NCI-H82 (cell line): ENCODE data around the gene JSRP1.

ENCODE experiments used
- DNase-seq: peaks from one replicate; lab custom pipeline; 2025; lab: John Stamatoyannopoulos, UW

Gene JSRP1

DNA sequence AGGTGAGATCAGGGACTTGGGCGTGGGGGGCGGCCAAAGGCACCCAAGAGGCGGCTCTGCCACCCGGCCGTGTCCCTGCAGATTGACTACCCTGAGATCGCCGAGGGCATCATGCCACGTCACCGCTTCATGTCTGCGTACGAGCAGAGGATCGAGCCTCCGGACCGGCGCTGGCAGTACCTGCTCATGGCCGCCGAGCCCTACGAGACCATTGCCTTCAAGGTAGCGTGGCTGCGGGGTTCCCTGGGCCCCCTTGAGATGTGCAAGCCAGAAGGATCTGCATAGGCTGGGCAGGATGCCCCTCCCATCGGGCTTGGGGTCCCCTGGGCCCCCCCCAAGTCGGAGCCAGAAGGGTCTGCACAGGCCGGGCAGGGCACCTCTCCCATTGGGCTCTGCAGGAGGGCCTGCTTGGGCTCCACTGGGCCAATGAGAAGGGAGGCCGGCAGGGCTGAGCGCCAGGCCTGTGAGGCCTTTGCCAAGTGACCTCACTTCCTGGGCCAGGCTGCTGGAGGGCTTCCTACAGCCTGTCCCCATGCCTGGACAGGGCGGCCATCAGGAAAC lies 9.3 kb downstream of the JSRP1 start:
- DNase-seq, result no peak

DNA sequence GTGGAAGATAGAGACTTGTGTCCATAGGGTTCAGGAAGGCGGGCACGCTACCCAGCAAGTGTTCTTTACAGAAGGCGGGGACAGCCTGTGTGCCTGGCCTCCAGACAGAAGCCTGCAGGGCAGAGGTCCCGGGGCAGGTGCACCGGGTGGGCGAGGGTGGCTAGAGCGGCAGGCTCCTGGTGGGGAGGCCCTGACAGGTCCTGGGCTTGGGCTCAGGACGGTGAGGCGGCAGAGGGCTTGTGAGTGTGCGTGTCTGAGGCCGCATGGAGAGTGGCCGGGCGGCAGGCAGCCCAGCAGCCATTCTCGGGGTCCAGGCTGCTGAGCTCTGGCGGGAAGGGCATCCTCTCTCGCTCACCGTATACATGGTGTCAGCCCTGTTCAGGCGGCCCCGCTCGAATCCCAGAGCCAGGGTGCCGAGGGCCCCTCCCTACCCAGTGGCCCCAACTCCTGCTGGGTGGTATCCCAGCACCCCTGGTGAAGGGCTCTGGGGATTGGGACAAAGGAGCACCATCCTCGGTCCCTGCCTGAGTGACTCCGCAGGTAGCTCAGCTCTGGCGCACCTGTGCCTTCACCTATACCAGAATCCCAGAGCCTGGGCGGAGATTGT lies 10.1 kb downstream of the JSRP1 start:
- no peak for DNase-seq

DNA sequence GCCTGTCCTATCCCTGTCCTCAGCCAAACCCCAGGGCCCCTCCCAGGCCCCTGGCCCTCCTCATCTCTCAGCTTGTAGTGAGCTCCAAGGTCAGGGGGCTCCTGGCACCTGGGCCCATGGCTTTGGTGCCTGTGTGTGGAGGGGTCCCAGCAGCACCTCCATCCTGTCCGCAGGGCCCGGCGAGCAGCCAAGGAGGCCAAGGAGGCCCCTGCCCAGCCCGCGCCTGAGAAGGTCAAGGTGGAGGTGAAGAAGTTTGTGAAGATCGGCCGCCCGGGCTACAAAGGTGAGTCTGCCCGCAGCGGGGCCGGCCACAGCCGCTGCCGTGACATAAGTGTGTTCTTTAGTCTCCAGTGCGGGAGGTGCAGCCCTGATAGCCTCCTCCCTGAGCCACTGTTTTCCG lies 10.9 kb downstream of the JSRP1 start:
- no peak for DNase-seq

DNA sequence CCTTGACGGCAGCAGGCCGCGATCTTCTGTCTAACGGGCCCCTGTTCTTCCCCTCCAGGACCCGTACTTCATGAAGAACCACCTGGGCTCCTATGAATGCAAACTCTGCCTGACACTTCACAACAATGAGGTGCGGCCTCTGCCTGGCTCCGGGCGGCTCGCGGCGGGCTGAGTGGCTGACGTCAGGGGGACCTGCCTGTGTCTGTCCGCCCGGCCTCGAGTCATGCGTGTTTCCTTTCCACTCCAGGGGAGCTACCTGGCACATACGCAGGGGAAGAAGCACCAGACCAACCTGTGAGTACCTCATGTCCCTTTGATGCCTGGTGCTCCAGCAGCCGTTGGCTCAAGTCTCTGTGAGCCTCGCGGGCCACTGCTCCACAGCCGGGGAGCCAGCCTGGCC lies 11.7 kb downstream of the JSRP1 start:
- DNase-seq, result no peak

DNA sequence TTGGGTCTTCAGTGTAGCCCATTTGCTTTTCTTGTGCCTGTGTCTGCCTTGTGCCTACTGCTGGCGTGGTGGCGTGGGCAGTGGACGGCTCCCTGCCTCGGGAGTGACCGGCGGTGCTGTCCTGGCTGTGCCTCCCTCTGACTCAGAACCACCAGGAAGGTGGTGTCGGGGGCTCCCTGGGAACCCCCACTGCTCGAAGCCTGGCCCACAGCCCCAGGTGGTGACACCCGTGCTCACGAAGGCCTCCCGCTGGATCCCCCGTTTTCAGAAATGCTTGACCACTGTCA lies 12.1 kb downstream of the JSRP1 start:
- no peak for DNase-seq

DNA sequence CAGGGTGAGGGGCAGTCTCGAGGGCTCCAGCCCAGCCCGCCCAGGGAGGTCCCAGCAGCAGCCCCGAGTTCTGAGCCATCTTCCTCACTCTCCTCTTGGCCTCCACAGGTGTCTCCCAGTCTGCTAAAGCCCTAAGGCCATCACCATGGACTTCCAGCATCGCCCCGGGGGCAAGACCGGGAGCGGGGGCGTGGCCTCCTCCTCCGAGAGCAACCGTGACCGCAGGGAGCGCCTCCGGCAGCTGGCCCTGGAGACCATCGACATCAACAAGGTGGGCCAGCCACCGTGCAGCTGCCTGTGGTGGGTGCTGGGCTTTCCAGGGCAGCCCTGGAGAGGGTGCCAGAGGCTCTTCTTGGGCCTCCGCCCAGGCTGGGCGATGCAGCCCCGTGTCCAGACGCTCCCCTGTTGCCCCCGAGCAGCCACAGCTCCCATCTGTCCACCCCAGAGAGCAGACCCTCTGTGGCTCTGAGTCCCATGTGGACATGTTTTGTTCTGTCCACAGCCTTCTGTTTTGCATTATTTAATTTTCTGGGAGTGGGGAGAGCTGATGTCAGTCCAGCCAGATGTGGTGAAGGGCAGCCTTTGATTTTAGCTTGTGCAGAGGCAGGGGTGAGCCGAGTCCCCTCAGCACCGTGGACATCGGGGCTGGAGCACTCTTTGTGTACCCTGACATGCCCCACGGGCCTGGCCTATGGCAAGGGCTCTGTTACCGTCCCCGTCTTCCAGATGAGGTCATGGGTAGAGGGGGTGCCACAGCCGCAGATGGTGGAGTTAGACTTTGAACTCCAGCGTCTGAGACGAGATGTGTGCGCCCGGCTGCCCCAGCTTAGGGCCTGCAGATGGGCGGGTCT lies 12.7 kb downstream of the JSRP1 start:
- no peak for DNase-seq

DNA sequence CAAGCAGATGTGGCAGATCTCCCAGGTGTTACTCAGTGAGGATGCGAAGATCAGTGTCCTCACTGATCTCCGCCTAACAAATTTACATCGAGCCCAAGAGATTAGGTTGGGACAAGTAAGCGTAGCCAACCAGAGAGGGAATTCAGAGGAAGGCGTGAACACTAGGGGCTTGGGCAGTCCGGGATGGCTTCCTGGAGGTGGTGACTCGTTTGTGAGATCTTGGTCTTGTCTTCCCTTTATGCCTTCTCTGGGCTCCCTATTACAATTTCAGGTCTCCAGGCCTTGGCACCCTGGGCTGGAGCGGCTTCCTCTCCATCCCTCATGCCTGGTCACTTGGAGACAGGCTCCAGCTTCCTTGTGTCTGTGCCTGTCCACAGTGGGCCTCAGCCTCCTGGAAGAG lies 13.4 kb downstream of the JSRP1 start:
- no peak for DNase-seq

DNA sequence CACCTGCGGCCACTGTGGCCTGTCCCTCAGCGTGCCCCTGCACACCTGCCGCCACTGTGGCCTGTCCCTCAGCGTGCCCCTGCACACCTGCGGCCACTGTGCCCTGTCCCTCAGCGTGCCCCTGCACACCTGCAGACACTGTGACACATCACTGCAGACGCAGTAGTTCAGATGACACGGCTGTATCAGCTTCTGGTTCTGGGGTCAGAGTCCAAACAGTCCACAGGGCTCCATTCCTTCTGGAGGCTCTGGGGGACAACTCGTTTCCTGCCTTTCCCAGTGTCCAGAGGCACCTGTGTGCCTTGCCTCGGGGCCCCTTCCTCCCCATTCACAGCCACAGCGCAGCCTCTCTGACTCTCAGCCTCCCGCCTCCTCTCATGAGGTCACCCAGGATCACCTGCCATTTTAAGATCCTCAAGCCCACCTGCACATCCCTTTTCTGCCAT lies 14.1 kb downstream of the JSRP1 start:
- no peak for DNase-seq

DNA sequence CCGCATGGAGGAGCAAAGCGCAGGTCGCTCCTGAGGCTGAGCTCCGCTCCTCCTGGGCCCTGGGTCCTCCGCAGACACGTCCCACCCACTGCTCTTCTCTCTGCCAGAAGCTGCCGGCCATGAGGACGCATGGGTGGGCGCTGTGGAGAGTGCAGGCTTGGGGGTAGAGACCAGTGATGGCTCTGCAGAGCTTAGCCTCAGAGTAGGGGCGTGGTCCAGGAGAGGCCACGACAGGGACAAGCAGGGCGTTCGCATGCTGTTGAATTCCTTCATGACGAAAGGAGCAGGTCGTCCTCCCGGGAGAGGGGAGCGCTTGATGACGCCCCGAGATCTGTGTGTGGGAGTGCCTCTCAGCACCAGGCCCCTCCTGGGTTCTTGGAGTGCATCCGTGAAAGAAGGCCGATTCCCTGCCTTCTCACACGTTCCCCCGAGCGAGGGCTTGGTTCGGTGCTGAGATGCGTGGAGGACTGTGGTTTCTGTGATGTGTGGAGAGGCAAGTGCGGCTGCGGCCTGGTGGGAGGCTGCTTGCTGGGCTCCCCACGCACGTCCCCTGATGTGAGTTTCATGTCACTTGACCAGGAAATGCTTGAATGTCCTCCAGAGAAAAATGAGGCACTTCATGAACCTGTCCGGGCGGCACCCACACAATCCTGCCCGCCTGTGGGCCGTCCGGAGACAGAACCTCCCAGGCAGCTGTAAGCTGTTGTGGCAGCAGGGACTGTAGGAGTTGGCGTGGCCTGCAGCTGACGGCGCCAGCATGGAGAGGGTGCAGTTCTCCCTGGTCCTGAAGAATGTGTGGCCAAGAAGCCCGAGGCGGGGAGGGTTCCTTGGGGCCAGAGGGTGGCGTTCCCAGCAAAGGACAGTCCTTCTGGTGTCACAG lies 15.1 kb downstream of the JSRP1 start:
- no peak for DNase-seq

DNA sequence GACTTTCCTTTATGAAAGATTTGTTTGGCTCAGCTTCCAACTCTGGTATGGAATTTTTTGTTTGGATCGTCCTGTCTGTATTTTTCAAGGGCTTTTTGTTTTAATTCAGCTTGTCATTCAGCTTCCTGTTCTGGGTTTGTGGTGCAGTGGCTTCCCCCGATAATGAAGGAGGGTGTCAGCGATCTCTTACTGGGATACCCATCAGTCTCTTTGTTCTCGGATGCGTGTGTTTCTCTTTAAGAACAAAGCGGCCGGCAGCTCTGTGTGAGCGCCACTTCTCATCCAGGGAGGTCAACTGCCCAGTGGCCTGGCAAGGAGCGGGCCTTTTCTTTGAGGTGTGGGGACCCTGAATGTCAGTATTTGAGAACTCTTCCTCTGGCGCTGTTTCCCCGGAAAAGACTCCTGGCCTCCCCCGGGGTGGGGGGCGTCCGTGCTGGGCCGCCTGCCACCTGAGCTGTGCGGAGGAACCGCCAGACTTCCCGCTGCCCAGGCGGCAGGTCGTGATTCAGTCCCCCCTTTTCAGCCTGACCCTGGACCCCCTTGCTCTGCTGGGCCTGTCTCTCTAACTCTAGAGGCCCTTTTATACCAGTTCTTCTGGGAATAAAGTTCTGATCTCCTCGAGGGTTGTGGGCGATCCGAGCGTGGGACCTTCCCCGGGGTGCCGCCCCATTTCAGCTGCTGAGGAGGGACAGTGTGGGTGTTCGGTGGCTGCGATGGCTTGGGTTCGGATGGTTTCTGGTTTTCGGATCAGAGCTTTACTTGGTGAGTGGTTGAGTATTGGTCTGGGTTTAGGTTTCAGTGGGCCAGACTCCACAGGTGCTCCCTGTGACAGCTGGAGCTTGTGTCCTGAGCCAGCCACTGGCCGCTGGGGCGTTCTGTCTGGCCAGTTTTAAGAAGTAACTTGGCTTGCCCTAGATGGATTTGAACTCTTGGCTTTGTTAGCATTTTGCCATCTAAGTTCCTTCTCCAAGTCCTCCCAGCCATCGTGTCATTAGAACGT lies 16.1 kb downstream of the JSRP1 start:
- DNase-seq, result no peak

DNA sequence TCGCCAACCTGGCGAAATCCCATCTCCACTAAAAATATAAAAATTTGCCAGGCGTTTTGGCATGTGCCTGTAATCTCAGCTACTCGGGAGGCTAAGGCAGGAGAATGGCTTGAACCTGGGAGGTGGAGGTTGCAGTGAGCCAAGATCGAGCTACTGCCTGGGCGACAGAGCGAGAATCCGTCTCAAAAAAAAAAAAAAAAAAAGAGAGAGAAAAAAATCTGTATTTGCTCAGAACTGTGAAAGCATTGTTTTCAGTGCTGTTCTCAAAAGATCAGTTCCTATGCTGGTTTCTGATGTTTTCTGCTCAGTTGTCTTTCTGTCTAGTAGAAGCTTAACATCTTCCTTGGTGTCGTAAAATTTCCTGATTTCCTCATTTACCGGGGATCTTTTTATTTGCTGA lies 17.0 kb downstream of the JSRP1 start:
- no peak for DNase-seq

DNA sequence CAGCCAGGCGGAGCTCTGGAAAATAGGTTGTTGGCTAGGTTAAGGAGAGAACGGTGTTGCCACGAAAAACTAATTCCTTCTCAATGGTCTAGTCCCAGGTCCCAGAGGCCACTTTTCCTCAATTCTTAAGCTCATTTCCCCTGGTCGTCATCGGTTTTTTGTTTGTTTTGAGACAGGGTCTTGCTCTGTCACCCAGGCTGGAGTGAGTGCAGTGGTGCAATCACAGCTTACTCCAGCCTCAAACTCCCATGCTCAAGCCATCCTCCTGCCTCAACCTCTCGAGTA lies 18.4 kb downstream of the JSRP1 start:
- DNase-seq, result no peak

DNA sequence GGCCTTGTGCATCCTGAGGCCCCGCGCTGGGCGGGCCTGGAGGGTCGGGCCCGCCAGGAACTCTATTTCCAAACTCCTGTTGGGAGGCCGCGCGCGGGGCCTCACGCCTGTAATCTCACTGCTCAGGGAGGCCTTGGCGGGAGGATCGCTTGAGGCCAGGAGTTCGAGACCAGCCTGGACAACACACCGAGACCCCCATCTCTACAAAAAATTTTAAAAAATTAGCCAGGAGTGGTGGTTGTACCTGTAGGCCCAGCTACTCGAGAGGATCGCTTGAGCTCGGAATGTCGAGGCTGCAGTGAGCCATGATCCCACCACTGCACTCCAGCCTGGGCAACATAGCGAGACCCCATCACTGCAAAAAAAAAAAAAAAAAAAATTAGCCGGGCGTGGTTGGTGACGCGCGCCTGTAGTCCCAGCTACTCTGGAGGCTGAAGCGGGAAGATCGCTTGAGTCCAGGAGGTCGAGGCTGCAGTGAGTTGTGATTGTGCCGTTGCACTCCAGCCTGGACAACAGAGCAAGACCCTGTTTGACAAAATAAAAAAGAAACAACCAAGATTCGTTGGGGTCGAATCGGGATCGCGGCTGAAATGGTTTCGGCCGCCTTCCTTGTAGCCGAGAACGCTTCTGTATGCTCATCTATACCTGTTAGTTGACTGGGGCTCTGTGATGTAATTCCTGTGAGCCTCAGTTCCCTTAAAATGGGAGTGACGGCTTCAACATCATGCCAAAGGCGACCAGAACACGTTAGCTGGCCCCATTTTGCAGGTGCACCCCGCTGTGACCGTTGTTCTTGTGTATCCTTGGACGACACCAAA lies 19.0 kb downstream of the JSRP1 start:
- no peak for DNase-seq

DNA sequence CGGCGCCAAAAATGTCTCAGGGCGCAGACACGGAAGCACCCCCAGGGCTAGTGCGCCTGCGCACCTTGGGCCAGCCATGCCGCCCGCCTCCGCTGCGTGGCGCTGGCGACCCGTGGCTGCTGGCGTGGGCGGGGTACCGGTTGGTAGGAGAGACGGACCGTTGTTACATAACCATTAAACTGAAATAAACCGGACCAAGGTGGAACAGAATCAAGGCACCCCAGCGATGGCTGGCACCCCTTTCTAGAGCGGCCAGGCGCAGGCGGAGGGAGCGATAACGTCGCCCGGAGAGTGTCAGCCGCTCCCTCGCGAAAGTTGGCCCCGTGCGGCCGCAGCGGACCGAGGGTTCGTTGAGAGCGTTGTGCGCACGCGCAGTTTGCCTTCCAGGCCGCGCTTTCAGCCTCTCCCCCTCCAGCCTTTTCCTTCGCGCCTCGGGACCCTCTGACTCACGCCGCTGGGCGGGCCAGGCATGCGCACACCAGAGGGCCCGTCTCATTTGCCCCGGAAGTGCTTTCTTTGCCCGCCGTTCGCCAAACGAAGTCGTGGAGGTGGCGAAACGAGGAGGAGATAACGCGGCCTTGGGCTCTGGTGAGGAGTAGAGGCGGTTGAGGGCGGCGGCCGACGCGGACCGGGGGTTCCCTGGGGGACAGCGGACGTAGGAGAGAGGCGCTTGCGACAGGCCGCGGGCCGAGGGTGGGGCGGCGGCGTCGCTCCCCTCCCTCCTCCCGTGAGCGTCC lies 19.7 kb downstream of the JSRP1 start, which contains the start of the genes PLEKHJ1 and SF3A2:
Gene PLEKHJ1 (minus strand): TSS at position 16 of the 737 bp plus-strand sequence. CDS start 81 bp downstream, outside the sequence.
Gene SF3A2 (plus strand): TSS at position 511 of the 737 bp plus-strand sequence. CDS start 6,595 bp downstream, outside the sequence.
- DNase-seq, result peak; percentile 98

DNA sequence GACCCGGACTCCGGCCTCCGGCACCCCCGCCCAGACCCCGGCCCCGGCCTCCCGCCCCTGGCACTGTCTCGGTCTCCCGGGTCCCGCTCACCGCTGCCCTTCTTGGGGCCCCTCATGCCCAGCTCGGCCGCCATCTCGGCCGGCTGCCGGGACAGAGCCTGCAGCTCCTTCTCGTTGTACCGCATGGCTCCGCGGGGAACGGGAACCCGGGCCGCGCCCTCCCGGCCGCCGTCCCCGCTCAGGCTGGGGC lies 20.2 kb downstream of the JSRP1 start:
- no peak for DNase-seq

DNA sequence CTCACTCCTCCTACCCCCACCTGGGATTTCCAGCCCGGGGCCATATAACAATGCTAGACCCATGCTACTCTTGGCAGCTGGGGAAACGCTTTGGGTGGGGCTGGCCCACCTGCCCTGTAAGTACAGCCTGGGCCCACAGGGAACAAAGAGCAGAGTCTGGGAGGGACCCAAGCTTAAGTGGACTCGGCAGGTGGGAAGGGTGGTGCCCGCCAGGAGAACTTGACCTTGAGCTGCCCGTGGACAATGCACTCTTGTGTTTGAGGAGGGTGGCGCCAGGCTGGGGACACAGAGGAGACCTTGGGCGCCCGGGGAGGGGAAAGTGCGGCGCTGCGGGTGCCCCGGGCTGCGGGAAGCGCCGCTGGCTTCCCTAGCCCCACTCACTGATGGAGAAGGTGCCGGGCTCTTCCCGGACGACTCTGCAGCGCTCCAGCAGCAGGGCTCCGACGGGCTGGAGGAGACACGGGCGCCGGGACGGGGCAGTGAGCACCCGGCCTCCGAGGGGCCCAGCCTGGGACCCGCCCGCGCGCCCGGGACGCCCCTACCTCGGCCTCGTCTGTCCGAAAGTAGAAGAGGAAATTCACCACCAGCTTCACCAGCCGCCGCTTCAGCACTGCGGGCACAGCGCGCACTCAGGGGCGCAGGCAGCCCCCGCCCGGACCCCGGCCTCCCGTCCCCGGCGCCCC lies 20.7 kb downstream of the JSRP1 start:
- peak; percentile 61 for DNase-seq

DNA sequence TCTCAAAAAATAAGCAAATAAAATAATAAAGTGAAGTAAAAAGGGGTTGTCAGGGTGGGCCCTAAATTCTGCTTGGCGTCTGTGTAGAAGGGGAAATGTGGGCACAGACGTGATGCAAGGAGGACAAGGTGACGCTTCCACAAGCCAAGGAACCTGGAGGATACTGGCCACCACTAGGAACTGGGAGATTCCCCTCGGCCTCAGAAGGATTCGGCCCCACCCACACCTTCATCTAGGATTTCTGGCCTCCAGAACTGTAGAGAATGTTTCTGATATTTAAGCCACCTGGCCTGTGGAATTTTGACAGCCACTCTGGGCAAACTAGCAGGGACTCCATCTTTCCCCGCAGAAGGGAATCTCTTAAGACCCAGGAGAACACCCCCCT lies 21.2 kb downstream of the JSRP1 start:
- DNase-seq, result no peak

DNA sequence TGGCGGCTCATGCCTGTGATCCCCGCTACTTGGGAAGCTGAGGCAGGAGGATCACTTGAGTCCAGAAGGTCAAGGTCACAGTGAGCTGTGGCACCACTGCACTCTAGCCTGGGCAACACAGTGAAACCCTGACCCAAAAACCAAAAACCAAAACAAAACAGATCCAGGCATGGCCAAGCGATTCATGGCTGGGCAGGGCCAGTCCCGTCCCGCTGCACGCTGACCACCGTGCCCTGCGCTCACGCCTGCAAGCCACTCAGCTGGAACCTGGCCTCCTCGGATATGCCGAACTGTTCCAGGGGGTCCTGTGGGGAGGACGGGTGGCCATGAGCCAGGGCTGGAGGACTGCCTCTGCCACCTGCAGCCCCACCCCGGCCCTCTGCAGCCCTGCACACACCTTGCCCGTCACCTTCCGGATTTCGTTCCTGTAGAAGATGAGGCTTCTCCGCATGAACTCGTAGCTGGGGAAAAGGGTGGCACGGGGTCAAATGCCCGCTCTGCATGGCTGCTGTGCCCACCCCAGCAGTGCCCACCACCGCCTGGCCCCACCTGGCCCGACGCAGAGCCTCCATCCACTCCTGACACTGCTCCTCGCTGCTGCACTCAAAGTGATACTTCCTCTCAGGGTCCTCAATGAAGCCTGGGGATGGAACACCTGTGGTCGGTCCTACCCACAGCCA lies 22.5 kb downstream of the JSRP1 start:
- DNase-seq, result no peak
